Measurements from ENCODE around the gene LTO1. TPM values are rescaled to one million over a fixed set of nuclear protein-coding genes. Genes with fewer than 3 reads are reported as not detected.

Gene LTO1
- total RNA-seq, 2 donors from 2014 or later: 30.5 to 33.2 TPM

DNA sequence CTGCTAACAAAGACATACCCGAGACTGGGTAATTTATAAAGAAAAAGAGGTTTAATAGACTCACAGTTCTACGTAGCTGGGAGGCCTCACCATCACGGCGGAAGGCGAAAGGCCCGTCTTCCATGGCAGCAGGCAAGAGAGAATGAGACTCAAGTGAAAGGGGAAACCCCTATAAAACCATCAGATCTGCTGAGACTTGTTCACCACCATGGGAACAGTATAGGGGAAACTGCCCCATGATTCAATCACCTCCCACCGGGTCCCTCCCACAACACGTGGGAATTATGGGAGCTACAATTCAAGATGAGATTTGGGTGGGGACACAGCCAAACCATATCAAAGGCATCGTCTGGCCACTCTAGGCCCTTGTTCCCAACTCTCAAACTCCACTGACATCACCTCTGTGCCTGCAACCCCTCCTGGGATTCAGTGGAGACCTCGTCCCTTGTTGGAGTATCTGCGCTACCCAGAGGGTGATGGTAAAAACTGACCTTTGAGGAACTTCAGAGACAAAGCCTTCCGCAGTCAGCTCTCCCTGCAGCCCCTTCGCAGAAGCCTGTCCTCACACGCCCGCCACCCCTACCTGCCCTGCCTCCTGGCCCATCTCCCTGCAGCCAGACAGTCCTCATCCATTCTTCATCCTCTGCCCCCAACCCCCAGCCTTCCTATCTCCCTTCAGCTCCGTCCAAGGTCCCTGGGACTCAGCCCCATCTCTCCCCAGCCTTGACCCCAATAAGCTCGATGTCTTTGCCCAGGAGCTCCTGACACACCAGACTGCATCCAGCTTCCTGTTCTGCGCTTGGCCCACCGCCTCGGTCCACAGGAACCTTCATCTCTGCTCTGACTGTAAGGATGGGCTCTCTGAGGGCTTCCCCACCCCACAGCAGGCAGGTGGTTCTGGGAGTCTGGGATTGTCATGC is 18.4 kb downstream of the LTO1 start:
- Mint-ChIP-seq H3K27ac (no peak overlapping the region), H3K9me3 (no peaks in the 10 kb centered on the region), H3K36me3 (ENCODE audit: insufficient read depth in 2 of 2) (no peaks in the 10 kb centered on the region), H3K4me1 (ENCODE audit: low read depth) (no peaks in the 10 kb centered on the region), H3K27me3 (ENCODE audit: low read depth) (no peaks in the 10 kb centered on the region), H3K4me3 (no peak overlapping the region)
- DNase-seq (no peak), ATAC-seq (replicated peaks in 1 of 2) (no peak)

DNA sequence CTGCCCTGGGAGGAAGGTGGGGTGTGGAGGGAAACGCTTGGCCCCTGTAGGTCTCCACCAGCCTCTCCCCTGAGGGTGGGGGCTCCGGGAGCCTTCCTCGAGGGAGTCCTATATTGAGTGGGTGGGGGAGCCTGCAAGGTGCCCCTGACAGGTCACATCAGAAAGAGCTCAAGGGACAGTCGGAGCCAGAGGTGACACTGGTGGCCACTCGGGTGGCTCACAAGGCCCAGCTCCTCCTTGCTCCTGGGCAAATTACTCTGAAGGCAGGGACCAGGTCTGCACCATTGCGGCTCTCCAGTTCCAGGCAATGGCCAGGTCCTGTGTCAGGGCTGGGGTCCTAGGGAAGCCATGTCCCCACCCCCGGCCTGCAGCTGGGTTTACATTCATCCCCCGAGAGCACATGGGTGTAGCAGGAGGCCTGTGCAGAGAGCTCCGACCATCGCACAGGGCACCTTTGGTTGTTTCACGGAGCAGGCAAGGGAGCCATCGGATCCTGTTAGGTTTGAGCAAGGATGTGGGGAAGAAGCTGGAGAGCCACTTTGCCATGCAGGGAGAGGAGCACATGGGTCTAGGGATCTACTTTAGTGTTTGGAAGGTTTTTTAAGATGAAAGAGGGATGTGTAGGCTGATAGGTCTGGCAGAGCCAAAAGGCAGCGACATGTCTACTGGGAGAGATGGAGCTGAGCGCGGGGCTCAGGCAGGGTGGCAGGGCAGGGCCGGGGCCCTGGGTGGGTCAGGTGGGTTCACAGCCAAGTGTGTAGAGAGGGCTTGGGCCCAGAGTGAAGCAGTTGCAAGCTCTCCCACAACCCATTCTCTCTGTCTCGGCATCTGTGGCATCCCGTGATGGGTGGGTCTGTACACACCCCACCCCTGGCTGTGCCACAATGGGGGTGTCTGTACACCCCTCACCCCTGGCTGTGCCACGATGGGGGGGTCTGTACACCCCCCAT is 19.4 kb downstream of the LTO1 start:
- no peaks in the 10 kb centered on the region for H3K36me3 Mint-ChIP-seq (ENCODE audit: insufficient read depth in 2 of 2)
- no peak overlapping the region for H3K27ac Mint-ChIP-seq
- no peaks in the 10 kb centered on the region for H3K4me1 Mint-ChIP-seq (ENCODE audit: low read depth)
- DNase-seq: no peak
- H3K4me3 Mint-ChIP-seq: no peak overlapping the region
- no peaks in the 10 kb centered on the region for H3K9me3 Mint-ChIP-seq
- H3K27me3 Mint-ChIP-seq (ENCODE audit: low read depth): no peaks in the 10 kb centered on the region
- ATAC-seq (replicated peaks in 1 of 2): no peak

DNA sequence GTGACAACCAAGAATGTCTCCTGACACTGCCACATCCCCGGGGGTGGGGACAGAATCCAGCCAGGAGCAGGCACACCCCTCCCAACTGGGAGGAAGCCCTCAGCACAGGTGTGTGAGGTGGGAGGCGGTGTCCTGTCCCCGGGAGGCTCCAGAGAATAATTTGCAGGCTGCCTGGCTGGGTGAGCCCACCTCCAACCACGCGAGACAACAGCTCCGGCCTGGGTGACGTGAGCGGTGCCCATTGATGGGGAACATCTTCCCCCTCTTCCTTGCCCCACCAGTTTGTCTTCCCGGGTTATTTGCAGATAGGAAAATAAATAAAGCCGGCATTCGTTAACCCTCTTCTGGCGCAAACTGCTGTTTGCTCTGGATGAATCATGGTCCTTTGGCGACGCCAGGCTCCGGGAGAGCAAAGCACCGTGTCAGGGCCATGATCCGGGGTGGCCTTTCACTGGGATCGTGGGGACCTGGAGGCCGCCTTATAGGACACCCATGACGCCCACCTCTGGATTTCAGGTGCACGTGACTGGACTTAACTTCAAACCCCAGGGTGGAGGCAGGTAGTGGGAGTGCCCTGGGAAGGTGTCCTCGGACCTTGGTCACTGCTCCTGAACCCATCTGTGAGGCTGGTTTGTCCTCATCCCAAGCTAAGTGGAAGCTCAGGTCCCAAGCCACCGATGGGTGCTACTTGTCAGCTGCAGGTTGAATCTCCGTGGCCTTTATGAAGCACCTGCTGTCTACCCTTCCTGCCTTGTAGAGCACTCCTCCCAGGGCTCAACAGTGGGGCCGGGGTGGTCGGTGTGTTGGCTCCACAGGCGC is 20.3 kb downstream of the LTO1 start:
- DNase-seq (no peak), ATAC-seq (replicated peaks in 1 of 2) (no peak)
- no peaks in the 10 kb centered on the region for H3K27me3 Mint-ChIP-seq (ENCODE audit: low read depth)
- H3K36me3 Mint-ChIP-seq (ENCODE audit: insufficient read depth in 2 of 2): no peaks in the 10 kb centered on the region
- no peak overlapping the region for H3K4me3 Mint-ChIP-seq
- H3K4me1 Mint-ChIP-seq (ENCODE audit: low read depth): no peaks in the 10 kb centered on the region
- no peak overlapping the region for H3K27ac Mint-ChIP-seq
- no peaks in the 10 kb centered on the region for H3K9me3 Mint-ChIP-seq

DNA sequence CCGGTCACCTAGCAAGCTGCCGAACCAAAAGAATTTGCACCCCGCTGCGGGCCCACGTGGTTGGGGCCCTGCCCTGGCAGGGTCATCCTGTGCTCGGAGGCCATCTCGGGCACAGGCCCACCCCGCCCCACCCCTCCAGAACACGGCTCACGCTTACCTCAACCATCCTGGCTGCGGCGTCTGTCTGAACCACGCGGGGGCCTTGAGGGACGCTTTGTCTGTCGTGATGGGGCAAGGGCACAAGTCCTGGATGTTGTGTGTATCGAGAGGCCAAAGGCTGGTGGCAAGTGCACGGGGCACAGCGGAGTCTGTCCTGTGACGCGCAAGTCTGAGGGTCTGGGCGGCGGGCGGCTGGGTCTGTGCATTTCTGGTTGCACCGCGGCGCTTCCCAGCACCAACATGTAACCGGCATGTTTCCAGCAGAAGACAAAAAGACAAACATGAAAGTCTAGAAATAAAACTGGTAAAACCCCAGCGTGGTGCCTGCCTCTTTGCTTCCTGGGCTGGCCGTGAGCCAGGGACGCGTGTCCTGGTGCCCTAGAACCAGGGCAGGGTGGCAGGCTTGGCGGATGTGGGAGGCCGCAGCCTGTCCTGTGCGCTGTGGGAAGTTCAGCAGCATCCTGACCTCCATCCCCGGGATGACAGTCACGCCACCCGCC is 21.0 kb downstream of the LTO1 start:
- Mint-ChIP-seq H3K27me3 (ENCODE audit: low read depth) (no peaks in the 10 kb centered on the region), H3K4me3 (no peak overlapping the region), H3K27ac (no peak overlapping the region), H3K9me3 (no peaks in the 10 kb centered on the region), H3K36me3 (ENCODE audit: insufficient read depth in 2 of 2) (no peaks in the 10 kb centered on the region), H3K4me1 (ENCODE audit: low read depth) (no peaks in the 10 kb centered on the region)
- no peak for ATAC-seq (replicated peaks in 1 of 2)
- no peak for DNase-seq

DNA sequence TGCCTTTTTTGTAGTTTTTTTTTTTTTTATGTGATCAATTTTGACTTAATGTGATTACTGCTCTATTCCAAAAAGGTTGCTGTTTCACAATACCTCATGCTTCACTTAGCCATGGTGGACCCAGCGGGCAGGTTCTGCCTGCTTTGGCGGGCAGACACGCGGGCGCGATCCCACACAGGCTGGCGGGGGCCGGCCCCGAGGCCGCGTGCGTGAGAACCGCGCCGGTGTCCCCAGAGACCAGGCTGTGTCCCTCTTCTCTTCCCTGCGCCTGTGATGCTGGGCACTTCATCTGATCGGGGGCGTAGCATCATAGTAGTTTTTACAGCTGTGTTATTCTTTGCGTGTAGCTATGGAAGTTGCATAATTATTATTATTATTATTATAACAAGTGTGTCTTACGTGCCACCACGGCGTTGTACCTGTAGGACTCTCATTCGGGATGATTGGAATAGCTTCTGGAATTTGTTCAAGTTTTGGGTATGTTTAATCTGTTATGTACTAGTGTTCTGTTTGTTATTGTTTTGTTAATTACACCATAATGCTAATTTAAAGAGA is 21.7 kb downstream of the LTO1 start:
- Mint-ChIP-seq H3K27ac (no peak overlapping the region), H3K4me3 (no peak overlapping the region), H3K36me3 (ENCODE audit: insufficient read depth in 2 of 2) (no peaks in the 10 kb centered on the region), H3K27me3 (ENCODE audit: low read depth) (no peaks in the 10 kb centered on the region), H3K4me1 (ENCODE audit: low read depth) (no peaks in the 10 kb centered on the region), H3K9me3 (no peaks in the 10 kb centered on the region)
- no peak for DNase-seq
- ATAC-seq (replicated peaks in 1 of 2): no peak

DNA sequence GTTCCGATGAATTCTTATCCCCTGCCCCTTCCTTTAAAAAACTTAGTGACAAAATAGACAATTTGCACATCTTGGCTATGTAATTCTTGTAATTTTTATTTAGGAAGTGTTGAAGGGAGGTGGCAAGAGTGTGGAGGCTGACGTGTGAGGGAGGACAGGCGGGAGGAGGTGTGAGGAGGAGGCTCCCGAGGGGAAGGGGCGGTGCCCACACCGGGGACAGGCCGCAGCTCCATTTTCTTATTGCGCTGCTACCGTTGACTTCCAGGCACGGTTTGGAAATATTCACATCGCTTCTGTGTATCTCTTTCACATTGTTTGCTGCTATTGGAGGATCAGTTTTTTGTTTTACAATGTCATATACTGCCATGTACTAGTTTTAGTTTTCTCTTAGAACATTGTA is 22.2 kb downstream of the LTO1 start:
- Mint-ChIP-seq H3K27me3 (ENCODE audit: low read depth) (no peaks in the 10 kb centered on the region), H3K27ac (no peak overlapping the region), H3K4me1 (ENCODE audit: low read depth) (no peaks in the 10 kb centered on the region), H3K9me3 (no peaks in the 10 kb centered on the region), H3K36me3 (ENCODE audit: insufficient read depth in 2 of 2) (no peaks in the 10 kb centered on the region), H3K4me3 (no peak overlapping the region)
- DNase-seq: no peak
- no peak for ATAC-seq (replicated peaks in 1 of 2)

DNA sequence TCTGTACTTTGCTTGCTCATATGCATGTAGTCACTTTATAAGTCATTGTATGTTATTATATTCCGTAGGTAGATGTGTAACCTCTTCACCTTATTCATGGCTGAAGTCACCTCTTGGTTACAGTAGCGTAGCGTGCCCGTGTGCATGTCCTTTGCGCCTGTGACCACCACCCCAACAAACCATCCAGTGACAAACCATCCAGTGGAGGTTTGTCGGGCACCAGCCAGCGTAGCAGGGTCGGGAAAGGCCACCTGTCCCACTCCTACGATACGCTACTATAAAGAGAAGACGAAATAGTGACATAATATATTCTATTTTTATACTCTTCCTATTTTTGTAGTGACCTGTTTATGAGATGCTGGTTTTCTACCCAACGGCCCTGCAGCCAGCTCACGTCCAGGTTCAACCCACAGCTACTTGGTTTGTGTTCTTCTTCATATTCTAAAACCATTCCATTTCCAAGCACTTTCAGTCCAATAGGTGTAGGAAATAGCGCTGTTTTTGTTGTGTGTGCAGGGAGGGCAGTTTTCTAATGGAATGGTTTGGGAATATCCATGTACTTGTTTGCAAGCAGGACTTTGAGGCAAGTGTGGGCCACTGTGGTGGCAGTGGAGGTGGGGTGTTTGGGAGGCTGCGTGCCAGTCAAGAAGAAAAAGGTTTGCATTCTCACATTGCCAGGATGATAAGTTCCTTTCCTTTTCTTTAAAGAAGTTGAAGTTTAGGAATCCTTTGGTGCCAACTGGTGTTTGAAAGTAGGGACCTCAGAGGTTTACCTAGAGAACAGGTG is 23.1 kb downstream of the LTO1 start:
- Mint-ChIP-seq H3K9me3 (no peaks in the 10 kb centered on the region), H3K27me3 (ENCODE audit: low read depth) (no peaks in the 10 kb centered on the region), H3K27ac (no peak overlapping the region), H3K4me1 (ENCODE audit: low read depth) (no peaks in the 10 kb centered on the region), H3K36me3 (ENCODE audit: insufficient read depth in 2 of 2) (no peaks in the 10 kb centered on the region), H3K4me3 (no peak overlapping the region)
- DNase-seq (no peak), ATAC-seq (replicated peaks in 1 of 2) (no peak)

DNA sequence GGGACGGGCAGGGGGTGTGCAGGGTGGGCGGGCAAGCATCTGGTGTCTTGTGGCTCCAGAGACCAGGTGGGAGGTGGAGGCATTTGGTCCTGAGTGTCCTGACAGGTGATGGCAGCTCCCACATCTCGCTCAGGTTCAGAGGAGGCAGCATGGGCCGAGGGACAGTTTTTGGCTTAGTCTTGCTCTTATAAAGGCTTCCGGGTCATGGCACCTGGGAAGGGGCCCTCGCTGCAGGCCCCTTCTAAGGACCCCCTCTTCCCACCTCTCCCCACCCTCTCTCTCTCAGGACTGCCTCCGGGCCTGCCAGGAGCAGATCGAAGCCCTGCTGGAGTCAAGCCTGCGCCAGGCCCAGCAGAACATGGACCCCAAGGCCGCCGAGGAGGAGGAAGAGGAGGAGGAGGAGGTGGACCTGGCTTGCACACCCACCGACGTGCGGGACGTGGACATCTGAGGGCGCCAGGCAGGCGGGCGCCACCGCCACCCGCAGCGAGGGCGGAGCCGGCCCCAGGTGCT is 24.3 kb downstream of the LTO1 start:
- Mint-ChIP-seq H3K27me3 (ENCODE audit: low read depth) (no peaks in the 10 kb centered on the region), H3K4me3 (no peak overlapping the region), H3K9me3 (no peaks in the 10 kb centered on the region), H3K36me3 (ENCODE audit: insufficient read depth in 2 of 2) (no peaks in the 10 kb centered on the region), H3K27ac (no peak overlapping the region), H3K4me1 (ENCODE audit: low read depth) (no peaks in the 10 kb centered on the region)
- ATAC-seq (replicated peaks in 1 of 2) (no peak), DNase-seq (no peak)

DNA sequence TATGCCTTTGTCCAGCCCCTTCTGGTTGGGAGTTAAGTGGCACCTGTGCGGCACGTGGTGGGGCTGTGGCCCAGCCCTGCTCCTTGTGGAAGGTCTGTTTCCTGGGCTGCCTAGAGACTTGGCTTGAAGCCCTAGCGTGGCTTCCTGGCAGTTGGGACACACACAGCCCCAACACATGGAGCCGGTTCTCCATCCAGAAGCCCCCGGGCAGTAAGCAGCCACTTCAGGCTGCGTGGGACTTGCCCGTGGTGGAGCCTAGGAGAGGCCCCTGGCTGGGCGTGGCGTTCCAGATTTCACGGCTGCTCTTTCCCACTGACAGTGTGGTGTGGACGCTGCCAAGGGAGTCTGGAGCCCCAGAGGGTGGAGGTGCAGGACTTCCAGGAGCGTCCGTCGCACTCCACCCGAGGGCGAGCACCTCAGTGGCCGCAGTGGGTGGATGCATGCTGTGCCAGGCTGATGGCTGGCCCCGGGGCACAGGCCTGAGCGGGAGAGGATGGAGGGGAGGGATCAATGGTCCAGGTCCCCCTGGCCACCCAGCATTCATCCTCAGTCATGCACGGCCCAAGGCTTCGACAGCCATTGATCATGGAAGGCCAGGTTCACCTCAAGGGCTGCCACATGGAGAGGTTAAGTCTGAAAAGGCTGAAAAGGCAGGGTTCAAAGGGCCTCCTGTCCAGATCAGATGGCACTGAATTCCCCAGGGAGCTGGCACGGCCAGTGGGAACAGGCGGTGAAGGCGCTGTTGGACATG is 24.9 kb downstream of the LTO1 start:
- DNase-seq: no peak
- no peaks in the 10 kb centered on the region for H3K36me3 Mint-ChIP-seq (ENCODE audit: insufficient read depth in 2 of 2)
- ATAC-seq (replicated peaks in 1 of 2): no peak
- no peaks in the 10 kb centered on the region for H3K27me3 Mint-ChIP-seq (ENCODE audit: low read depth)
- H3K4me3 Mint-ChIP-seq: no peak overlapping the region
- no peaks in the 10 kb centered on the region for H3K4me1 Mint-ChIP-seq (ENCODE audit: low read depth)
- no peaks in the 10 kb centered on the region for H3K9me3 Mint-ChIP-seq
- no peak overlapping the region for H3K27ac Mint-ChIP-seq

DNA sequence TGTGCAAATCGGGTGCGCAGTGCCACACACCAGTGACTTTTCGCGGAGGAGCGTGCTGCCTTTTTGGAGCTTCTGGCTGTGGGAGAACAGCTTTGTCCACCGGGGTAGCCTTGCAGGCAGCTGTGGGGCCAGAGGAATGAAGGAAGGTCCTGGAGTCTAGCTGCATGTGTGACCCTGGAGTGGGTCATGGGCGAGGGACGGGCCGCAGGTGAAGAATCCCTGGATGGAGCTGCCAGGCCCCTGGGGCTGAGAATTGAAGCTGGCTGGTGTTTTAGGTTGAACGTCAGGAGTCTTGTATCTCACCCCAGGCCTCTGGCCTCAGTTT is 25.6 kb downstream of the LTO1 start:
- Mint-ChIP-seq H3K27me3 (ENCODE audit: low read depth) (no peaks in the 10 kb centered on the region), H3K9me3 (no peaks in the 10 kb centered on the region), H3K4me3 (no peak overlapping the region), H3K4me1 (ENCODE audit: low read depth) (no peaks in the 10 kb centered on the region), H3K27ac (no peak overlapping the region), H3K36me3 (ENCODE audit: insufficient read depth in 2 of 2) (no peaks in the 10 kb centered on the region)
- DNase-seq: no peak
- no peak for ATAC-seq (replicated peaks in 1 of 2)
